GM18870 (cell line): ENCODE data around the gene PDZD2.

Experiments used
- ATAC-seq: cut with Tn5 transposase; IDR thresholded peaks from one replicate; pipeline ENCODE4 v1.9.1; 2021; ENCODE audit warnings: moderate library complexity; ENCODE audit not compliant: unreplicated experiment

The PDZD2 gene

GRCh38 chr5:31811210-31811609, 172.3 kb downstream of the PDZD2 start:
- no peak for ATAC-seq

DNA sequence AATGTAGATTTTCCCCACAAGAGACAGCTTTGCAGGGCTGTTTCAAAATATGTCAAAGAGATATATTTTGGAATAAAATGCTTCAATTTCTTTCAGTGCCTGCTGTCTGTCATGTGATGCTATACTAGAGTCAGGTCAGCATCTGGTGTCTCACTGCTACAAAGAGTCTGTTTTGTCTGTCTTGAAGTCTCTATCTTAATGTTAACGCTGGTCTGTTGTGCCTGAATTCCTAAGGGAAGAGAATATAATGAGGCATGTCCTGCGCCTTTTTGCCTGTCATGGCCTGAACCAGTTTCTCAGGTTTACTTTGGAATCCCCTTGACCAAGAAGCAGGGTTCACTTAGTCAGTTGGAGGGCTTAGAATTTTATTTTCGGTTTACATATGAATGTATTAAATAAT, 176.4 kb downstream of the PDZD2 start:
- no peak for ATAC-seq

DNA sequence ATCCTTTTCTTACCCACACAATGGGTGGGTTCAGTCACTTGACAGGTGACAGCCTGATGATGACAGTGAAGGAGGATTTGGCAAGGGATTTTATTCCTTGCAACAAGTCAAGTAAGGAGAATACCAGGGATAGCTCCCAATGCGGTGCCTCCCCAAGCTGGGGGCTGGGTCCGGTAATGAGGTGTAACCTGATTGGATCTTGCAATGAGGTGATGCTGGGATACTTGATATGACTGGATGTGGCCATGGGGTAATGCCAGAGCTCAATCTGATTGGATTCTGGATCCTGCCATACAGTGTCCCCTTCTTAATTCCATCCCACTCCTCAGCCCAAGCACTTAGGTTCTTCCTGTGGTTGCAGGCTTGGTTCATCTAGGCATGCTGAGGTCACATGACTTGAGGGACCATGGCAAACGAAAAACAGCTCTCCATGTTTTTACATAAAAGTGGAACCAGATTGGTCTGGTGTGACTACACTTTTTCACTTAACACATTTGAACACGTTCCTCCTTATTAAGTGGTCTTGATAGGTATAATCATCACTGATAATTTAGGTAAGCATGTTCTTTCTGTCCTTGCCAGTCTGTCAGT, 181.1 kb downstream of the PDZD2 start:
- no peak for ATAC-seq

GRCh38 chr5:31823472-31823871, 184.5 kb downstream of the PDZD2 start:
- ATAC-seq = no peak

DNA sequence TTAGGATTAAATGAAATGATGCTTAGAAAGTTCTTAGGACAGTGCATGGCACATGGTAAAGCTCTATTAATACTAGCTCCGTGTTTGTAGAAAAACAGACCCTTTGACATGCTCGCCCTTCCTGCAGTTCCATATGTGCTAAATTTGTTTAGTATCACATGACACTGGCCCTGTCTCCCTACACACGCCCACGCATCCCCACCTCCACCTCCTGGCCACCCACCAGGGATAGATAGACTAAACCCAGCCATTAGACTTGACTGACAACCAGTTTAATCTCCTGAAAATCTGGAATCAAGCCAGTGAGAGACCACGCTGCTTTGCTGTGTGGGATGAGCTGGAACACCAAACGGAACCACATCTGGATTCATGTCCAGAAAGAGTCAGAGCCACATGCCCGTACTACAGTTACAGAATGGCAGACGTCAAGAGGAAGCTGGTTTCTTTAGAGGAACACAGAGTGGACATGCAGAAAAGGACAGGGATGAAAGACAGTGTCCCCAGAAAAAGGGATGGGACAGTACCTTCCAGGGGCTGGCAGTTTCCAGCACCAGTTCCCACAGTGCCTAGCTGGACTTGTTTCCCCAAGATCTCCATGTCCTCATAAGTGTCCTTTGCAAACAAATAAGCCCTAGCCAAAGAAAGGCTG, 186.1 kb downstream of the PDZD2 start:
- no peak for ATAC-seq

DNA sequence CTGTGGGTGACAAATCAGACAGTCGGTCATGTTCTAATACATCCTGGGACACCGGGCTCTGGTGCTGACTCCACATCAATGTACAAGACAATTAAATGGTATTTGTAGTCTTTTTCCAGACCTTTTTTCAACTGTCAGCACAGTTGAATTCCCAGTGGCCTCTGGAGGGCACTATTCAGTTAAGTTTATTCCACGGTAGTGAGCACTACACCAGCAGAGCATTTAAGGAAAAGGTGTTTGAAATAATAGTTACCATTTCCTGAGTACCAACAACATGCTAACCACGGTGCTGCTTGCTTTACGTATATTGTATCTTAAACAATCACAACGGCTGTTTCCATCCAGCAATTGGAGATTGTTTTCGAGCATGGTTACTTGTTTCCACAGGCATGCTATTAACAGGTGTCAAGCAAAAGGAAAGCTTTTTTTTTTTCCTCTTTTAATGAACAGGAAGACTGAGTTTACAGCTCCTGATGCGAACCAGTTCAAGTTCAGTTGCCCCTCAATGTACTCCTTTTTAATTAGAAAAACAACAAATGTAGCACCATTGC, 186.7 kb downstream of the PDZD2 start:
- ATAC-seq = no peak

DNA sequence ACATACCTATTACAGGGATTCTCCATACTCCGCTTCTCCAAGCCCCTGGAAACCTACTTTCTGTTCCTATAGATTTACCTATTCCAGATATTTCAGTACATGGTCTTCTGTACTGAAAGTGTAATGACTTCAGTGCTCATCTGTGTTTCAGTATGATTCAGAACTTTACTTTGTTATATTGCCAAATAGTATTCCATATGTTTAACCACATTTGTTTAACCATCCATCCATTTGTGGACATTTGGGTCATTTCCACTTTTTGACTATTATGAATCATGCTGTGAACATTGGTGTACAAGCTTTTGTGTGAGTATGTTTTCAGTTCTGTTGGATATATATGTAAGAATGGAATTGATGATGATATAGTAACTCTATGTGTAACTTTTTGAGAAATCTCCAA, 188.9 kb downstream of the PDZD2 start:
- ATAC-seq = no peak

DNA sequence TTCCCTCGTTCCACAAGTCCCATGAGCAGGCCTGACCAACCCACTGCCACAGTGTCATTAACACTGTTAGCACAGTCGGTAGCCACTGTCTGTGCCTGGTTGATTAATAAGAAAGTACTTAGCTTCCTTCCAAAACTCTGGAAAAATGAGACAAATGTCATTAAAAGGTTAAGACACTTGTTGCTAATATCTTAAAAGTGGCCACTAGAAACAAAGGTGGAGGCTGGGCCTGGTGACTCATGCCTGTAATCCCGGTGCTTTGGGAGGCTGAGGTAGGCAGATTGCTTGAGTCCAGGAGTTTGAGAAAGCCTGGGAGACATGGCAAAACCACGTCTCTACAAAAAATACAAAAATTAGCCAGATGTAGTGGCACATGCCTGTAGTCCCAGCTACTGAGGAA, 194.0 kb downstream of the PDZD2 start:
- ATAC-seq = no peak

DNA sequence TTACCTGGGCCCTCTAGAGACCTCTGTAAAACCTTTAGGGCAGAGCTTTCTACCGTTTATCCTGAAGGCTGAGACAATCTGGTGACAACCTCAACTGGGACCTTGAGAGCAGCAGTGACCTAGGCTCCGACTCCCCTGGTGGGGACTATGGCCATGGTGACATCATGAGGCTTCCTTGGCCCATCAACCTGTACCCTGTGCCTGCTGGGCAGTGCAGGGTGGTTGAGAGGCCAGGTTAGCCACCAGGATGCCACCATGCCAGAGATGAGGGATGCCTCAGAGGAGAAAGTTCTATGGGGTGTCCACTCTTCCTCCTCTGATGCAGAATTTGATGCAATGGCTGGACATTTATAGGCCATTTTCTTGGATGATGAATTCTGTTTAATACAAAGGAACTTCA, 194.8 kb downstream of the PDZD2 start:
- no peak for ATAC-seq

GRCh38 chr5:31844622-31845345, 205.9 kb downstream of the PDZD2 start:
- ATAC-seq = no peak

DNA sequence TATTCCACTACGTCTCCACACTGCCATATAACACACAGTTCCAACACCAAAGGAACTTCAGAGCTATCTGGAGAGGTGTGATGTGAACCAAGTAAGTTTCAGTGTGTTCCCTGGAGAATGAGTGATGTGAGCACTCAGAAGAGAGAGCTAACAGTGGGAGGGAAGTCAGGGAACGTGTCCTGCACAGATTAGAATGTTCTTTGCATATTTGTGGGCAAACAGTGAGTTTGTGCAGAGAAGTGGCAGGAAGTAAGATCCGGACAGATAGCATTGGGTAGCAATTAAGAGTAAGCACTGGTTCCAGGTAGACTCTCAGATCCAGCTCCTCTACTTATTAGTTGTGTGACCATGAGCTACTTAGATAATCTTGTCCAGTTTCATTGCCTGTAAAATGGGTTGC, 206.4 kb downstream of the PDZD2 start:
- no peak for ATAC-seq

DNA sequence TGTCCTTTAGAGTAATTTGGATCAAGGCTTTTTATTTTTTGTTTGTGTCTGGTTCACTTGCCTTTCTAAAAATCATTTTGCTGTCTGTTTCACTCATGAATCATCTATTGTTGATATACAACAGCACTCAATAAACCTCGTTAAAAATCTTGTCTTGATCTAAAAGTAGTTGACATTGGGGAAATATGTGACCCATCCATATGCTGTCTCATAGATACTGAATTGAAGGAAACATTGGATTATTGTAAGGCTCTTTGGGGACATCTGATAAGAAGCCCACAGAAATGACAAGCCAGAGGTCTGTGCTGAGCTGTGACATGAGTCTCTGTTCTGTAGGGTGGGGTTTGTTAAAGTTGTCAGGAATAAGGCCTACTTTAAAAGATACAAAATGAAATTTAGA, 208.0 kb downstream of the PDZD2 start:
- no peak for ATAC-seq

- no peak for ATAC-seq
Measured at GRCh38 chr5:31847354-31847753, 208.4 kb downstream of the PDZD2 start.

DNA sequence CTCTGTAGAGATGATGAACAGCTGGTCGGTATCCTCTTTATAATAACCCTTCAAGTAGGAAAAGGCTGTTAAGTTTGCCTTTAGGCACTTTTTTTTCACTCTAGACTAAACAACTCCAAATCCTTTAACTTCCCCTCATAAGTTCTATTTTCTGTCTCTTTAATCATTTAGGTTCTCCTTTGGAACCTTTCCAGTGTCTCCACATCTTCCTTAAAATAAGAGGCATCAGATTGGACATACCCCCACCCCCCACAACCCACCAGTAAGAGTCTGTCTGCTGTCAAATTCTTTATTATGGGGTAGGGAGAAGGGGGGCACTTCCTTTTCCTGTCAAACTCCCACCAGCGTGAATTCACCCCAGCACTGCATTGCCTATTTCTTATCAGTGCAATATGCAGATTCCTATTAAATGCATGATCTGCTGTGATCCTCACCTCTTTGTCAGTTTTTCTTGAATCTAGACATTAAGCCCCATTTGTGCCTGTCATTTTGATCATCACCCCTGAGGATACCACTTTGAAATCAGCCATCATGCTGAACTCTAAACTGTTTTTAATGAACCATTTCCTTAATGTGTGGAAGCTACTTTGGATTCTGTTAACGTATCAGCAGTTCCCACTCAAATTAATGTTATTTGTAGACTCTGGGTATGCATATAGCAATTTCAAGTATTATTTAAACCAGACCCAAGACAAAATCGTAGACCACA, 212.2 kb downstream of the PDZD2 start:
- ATAC-seq = no peak

- ATAC-seq = no peak
Measured at GRCh38 chr5:31853398-31854135, 214.6 kb downstream of the PDZD2 start.

DNA sequence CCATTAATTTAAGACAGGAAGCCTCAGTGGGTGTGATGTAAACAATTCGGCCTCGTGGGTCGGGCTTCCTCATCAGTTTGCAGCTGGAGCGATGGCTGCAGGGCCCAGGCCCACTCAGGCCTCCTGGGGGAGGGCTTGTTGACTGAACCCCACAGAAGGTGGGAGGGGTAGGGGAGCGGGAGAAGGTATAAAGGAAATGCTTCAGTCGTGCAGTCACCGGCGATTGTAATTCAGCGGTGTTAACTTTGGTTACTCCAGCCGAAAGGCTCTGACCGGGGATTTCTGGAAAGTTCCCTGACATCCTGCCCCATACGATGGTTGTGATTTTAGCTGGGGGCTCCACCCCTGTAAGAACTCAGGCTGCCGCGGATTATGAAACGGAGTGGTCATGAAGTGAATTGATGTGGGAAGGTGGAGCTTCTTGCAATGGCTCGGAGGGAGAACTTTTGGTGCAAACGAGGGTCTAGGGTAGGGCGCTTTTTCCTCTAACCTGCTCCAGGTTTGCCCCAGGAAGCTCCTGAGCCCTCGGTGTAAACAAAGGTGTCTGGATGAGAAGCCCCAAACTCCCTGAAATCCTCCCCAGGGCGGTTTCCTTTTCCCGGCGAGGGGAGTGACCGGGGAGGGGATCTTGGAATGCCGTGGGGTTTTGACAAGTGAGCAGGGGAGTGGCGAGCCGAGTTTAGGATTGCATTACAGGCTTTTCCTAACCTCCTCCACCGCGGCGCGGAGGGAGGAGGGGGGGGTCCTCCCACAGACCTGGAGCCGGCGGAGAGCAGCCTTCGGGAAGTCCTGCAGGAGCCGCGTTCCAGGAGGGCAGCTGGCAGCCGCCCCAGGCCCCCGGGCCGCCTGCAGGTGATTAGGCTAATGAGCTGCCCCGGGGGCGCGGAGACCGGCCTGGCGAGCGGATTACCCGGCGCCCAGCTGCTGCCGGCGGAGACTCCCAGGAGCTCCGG, 215.5 kb downstream of the PDZD2 start:
- ATAC-seq = no peak

DNA sequence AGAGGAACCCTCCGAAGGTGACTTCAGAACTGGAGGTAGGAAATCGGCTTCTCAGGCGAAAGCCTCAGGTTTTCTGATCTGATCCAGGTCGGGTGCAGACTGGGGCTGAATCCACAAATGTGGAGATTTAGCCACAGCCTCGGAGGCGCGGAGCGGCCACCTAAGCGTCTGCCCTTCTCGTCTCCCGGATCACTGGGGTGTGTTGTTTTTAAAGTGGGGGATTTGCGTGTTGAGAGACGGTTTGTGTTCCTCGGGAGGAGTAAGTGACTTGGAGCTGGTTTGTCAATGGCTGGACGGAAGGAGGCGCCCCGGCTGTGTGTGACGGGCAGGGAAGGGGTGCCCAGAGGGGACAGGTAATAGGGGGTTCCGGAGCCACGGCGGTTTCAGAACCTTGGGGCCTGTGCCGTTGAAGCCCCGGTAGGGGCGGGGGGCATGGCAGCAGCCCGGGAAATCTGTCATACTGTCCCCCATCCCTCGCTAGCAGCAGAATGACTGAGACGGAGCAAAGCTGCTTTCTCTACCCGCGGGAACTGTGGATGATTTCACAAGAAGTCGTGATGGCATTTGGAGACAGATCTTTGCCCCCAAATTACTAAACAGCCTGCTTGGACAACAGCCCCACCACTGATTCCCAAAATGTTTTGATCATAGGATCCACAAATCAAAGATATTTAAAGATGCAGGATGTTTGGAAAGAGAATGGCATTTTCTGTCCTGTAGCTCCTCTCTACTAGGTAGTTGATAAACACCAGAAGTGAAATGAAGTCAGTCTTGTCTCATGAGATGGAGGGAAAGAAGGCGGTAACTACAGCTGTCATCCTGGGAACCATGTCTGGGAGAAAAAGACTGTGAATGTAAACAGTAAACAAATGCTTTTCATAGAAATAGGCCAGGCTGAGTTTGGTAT, 216.5 kb downstream of the PDZD2 start:
- no peak for ATAC-seq

DNA sequence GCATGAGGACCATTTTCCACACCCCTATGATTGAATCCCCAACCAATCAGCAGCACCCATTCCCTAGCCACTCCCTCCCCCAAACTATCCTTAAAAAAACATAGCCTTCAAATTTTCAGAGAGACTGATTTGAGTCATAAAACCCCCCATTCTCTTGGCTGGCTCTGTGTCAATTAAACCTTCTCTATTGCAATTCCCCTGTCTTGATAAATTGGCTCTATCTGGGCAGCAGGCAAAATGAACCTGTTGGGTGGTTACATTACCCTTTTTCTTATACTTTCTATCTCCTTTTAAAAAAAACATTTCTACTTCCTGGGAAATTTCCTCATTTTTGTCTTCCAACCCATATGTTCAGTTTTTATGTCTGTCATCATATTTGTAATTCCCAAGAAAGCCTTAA, 220.2 kb downstream of the PDZD2 start:
- ATAC-seq = no peak

GRCh38 chr5:31860278-31860677, 221.3 kb downstream of the PDZD2 start:
- no peak for ATAC-seq
